CD4-positive, CD25-positive, alpha-beta regulatory T cell (primary cell): ENCODE data around the gene DBF4B. TPM values are rescaled to one million over a fixed set of nuclear protein-coding genes. Genes with fewer than 3 reads are reported as not detected.

Source experiments
- ATAC-seq, 2 donors: fragments of 150-1000 bp; cut with Tn5 transposase; one replicate each; pipeline ENCODE4 v1.10.0; 2021; ENCODE audit warnings: low read depth in 2 of 2, moderate number of reproducible peaks in 2 of 2, moderate library complexity in 1 of 2
- DNase-seq, 3 donors: peaks; one replicate each; pipeline versions ENCODE4 v3.0.0 to v3.0.0-alpha.2; 2012 to 2022; ENCODE audit warnings: mixed read lengths in 1 of 3
- H3K27ac ChIP-seq: one replicate; pipeline ENCODE4 v1.7.0; 2013; ENCODE audit warnings: mild to moderate bottlenecking, low read length; ENCODE audit not compliant: insufficient read depth, poor library complexity, severe bottlenecking
- H3K27me3 ChIP-seq: one replicate; pipeline ENCODE4 v1.7.0; 2013; ENCODE audit warnings: low read length; ENCODE audit not compliant: control insufficient read depth, insufficient read depth
- H3K36me3 ChIP-seq: one replicate; pipeline ENCODE4 v1.7.0; 2013; ENCODE audit warnings: mild to moderate bottlenecking, low read length, moderate library complexity; ENCODE audit not compliant: control insufficient read depth, insufficient read depth
- H3K4me1 ChIP-seq: 2 replicates; pipeline ENCODE4 v1.7.0; 2013; ENCODE audit warnings: mild to moderate bottlenecking, low read length; ENCODE audit not compliant: insufficient read depth, control insufficient read depth, poor library complexity, severe bottlenecking
- H3K4me3 ChIP-seq: one replicate; pipeline ENCODE4 v1.7.0; 2013; ENCODE audit warnings: low read depth, mild to moderate bottlenecking, low read length, moderate library complexity
- H3K9me3 ChIP-seq, 2 experiments: 1 replicate in 1 of 2; 2 replicates in 1 of 2; pipeline ENCODE4 v1.7.0; 2013; ENCODE audit warnings: low read length in 2 of 2, mild to moderate bottlenecking in 1 of 2, moderate library complexity in 1 of 2; ENCODE audit not compliant: control insufficient read depth in 2 of 2
- H3K27ac Mint-ChIP-seq, 3 donors: one replicate each; pipeline ENCODE4 v1.8.0; 2020 to 2022; ENCODE audit warnings: mild to moderate bottlenecking in 3 of 3, mixed read lengths in 3 of 3, moderate library complexity in 2 of 3
- H3K27me3 Mint-ChIP-seq: one replicate; pipeline ENCODE4 v1.8.0; 2022; ENCODE audit warnings: mild to moderate bottlenecking, mixed read lengths
- H3K36me3 Mint-ChIP-seq: one replicate; pipeline ENCODE4 v1.8.0; 2020; ENCODE audit warnings: mixed read lengths
- H3K4me1 Mint-ChIP-seq, 4 donors: one replicate each; pipeline ENCODE4 v1.8.0; 2020 to 2022; ENCODE audit warnings: mixed read lengths in 4 of 4, mild to moderate bottlenecking in 1 of 4
- H3K4me3 Mint-ChIP-seq, 4 donors: one replicate each; pipeline ENCODE4 v1.8.0; 2020 to 2022; ENCODE audit warnings: mild to moderate bottlenecking in 4 of 4, mixed read lengths in 4 of 4, moderate library complexity in 3 of 4
- H3K9me3 Mint-ChIP-seq, 7 donors: one replicate each; pipeline ENCODE4 v1.8.0; 2020 to 2022; ENCODE audit warnings: mixed read lengths in 7 of 7, mild to moderate bottlenecking in 3 of 7, moderate library complexity in 2 of 7
- polyA plus RNA-seq, 4 donors: library from polyadenylated mRNA; unstranded; fragments of 300-500 nt; fragmentation: Illumina TruSeq; gene quantifications; one replicate each; pipeline ENCODE4 v1.2.3, GENCODE V29; 2021
- total RNA-seq: library from RNA; stranded (reverse); gene quantifications from one replicate; pipeline ENCODE4 v1.2.3, GENCODE V29; 2022

Gene DBF4B
- total and polyA plus RNA-seq, 5 donors from 2014 or later = 0.25 to 5.0 (median 1.2) TPM

GRCh38 chr17:44757918-44758413 lies 49.5 kb downstream of the DBF4B start:
- no peak overlapping the region for H3K27ac Mint-ChIP-seq
- H3K27ac ChIP-seq = no peak overlapping the region

GRCh38 chr17:44758414-44759085 lies 50.1 kb downstream of the DBF4B start, which contains the start of gene ADAM11:
Gene ADAM11 (plus strand): TSS chr17:44758988. CDS start chr17:44759200, 212 bp downstream.
- Histone ChIP-seq H3K4me3 (no peak within 1 kb of the TSS), H3K27me3 (no peaks in the 10 kb centered on the region), H3K36me3 (no peaks in the 10 kb centered on the region), H3K4me1 (peaks cover 12% of the 10 kb centered on the region), H3K27ac (no peak within 1 kb of the TSS), H3K9me3 (no peaks in the 10 kb centered on the region)
- ATAC-seq (peak in 1 of 2 donors; percentile 26), DNase-seq (no peak)
- no peaks in the 10 kb centered on the region for H3K9me3 Mint-ChIP-seq
- no peak within 1 kb of the TSS for H3K27ac Mint-ChIP-seq
- H3K4me3 Mint-ChIP-seq = peak within 1 kb of the TSS in 3 of 4 donors; percentile 27 to 81 (median 66)
- no peaks in the 10 kb centered on the region for H3K36me3 Mint-ChIP-seq
- H3K4me1 Mint-ChIP-seq = peaks cover 0 to 4% (median 0%) of the 10 kb centered on the region in 4 donors
- H3K27me3 Mint-ChIP-seq = peaks cover 36% of the 10 kb centered on the region

More at GRCh38 chr17:44757918-44758413, 49.5 kb downstream of the DBF4B start:
- no peaks in the 10 kb centered on the region for H3K9me3 ChIP-seq
- peaks cover 12% of the 10 kb centered on the region for H3K4me1 ChIP-seq
- no peak overlapping the region for H3K4me3 ChIP-seq
- Mint-ChIP-seq H3K9me3 (no peaks in the 10 kb centered on the region), H3K4me3 (peak overlapping the region in 3 of 4 donors; percentile 27 to 81 (median 66)), H3K27me3 (peaks cover 34% of the 10 kb centered on the region), H3K4me1 (peaks cover 0 to 4% (median 0%) of the 10 kb centered on the region in 4 donors), H3K36me3 (no peaks in the 10 kb centered on the region)
- ATAC-seq (no peak), DNase-seq (no peak)
- no peaks in the 10 kb centered on the region for H3K27me3 ChIP-seq
- no peaks in the 10 kb centered on the region for H3K36me3 ChIP-seq

- no peaks in the 10 kb centered on the region for H3K9me3 ChIP-seq
- H3K4me3 ChIP-seq = no peak overlapping the region
- no peak overlapping the region for H3K27ac ChIP-seq
- peaks cover 44% of the 10 kb centered on the region for H3K27me3 Mint-ChIP-seq
- H3K4me1 ChIP-seq = peaks cover 12% of the 10 kb centered on the region
- H3K27me3 ChIP-seq = no peaks in the 10 kb centered on the region
- H3K4me3 Mint-ChIP-seq = no peak overlapping the region
- DNase-seq = no peak
- H3K27ac Mint-ChIP-seq = no peak overlapping the region
- no peaks in the 10 kb centered on the region for H3K36me3 Mint-ChIP-seq
- no peak for ATAC-seq
- H3K4me1 Mint-ChIP-seq = peaks cover 0 to 4% (median 0%) of the 10 kb centered on the region in 4 donors
- H3K9me3 Mint-ChIP-seq = no peaks in the 10 kb centered on the region
- H3K36me3 ChIP-seq = no peaks in the 10 kb centered on the region
Measured at GRCh38 chr17:44759086-44759915, 50.8 kb downstream of the DBF4B start.

- Mint-ChIP-seq H3K4me3 (peak overlapping the region in 2 of 4 donors; percentile 12 to 24), H3K27me3 (peaks cover 45% of the 10 kb centered on the region), H3K36me3 (no peaks in the 10 kb centered on the region), H3K4me1 (peaks cover 0 to 4% (median 0%) of the 10 kb centered on the region in 4 donors), H3K9me3 (no peaks in the 10 kb centered on the region), H3K27ac (no peak overlapping the region)
- ATAC-seq = no peak
- no peaks in the 10 kb centered on the region for H3K9me3 ChIP-seq
- no peak overlapping the region for H3K4me3 ChIP-seq
- H3K36me3 ChIP-seq = no peaks in the 10 kb centered on the region
- no peak overlapping the region for H3K27ac ChIP-seq
- DNase-seq = no peak
- peaks cover 12% of the 10 kb centered on the region for H3K4me1 ChIP-seq
- H3K27me3 ChIP-seq = no peaks in the 10 kb centered on the region
Measured at GRCh38 chr17:44759916-44760243, 51.4 kb downstream of the DBF4B start.

GRCh38 chr17:44760474-44761308 lies 52.2 kb downstream of the DBF4B start:
- H3K27ac Mint-ChIP-seq = no peak overlapping the region
- Histone ChIP-seq H3K27me3 (no peaks in the 10 kb centered on the region), H3K36me3 (no peaks in the 10 kb centered on the region), H3K4me1 (peaks cover 12% of the 10 kb centered on the region), H3K27ac (no peak overlapping the region), H3K9me3 (no peaks in the 10 kb centered on the region), H3K4me3 (no peak overlapping the region)
- peak overlapping the region in 3 of 4 donors; percentile 14 to 43 (median 39) for H3K4me3 Mint-ChIP-seq
- H3K36me3 Mint-ChIP-seq = no peaks in the 10 kb centered on the region
- peaks cover 44% of the 10 kb centered on the region for H3K27me3 Mint-ChIP-seq
- no peaks in the 10 kb centered on the region for H3K9me3 Mint-ChIP-seq
- ATAC-seq (no peak), DNase-seq (no peak)
- peaks cover 0 to 4% (median 0%) of the 10 kb centered on the region in 4 donors for H3K4me1 Mint-ChIP-seq

GRCh38 chr17:44761932-44762810 lies 53.7 kb downstream of the DBF4B start:
- no peak overlapping the region for H3K4me3 ChIP-seq
- peaks cover 0 to 4% (median 0%) of the 10 kb centered on the region in 4 donors for H3K4me1 Mint-ChIP-seq
- H3K36me3 ChIP-seq = no peaks in the 10 kb centered on the region
- ATAC-seq (no peak), DNase-seq (no peak)
- H3K9me3 Mint-ChIP-seq = no peaks in the 10 kb centered on the region
- H3K27ac Mint-ChIP-seq = no peak overlapping the region
- peaks cover 48% of the 10 kb centered on the region for H3K27me3 Mint-ChIP-seq
- no peak overlapping the region for H3K4me3 Mint-ChIP-seq
- H3K27me3 ChIP-seq = no peaks in the 10 kb centered on the region
- H3K4me1 ChIP-seq = peaks cover 12% of the 10 kb centered on the region
- no peaks in the 10 kb centered on the region for H3K36me3 Mint-ChIP-seq
- H3K27ac ChIP-seq = no peak overlapping the region
- no peaks in the 10 kb centered on the region for H3K9me3 ChIP-seq
